ENCODE data around the gene ITGA6.
A peak's percentile ranks its signal among the peaks of the same experiment; 100 is the strongest.

The ITGA6 gene

DNA sequence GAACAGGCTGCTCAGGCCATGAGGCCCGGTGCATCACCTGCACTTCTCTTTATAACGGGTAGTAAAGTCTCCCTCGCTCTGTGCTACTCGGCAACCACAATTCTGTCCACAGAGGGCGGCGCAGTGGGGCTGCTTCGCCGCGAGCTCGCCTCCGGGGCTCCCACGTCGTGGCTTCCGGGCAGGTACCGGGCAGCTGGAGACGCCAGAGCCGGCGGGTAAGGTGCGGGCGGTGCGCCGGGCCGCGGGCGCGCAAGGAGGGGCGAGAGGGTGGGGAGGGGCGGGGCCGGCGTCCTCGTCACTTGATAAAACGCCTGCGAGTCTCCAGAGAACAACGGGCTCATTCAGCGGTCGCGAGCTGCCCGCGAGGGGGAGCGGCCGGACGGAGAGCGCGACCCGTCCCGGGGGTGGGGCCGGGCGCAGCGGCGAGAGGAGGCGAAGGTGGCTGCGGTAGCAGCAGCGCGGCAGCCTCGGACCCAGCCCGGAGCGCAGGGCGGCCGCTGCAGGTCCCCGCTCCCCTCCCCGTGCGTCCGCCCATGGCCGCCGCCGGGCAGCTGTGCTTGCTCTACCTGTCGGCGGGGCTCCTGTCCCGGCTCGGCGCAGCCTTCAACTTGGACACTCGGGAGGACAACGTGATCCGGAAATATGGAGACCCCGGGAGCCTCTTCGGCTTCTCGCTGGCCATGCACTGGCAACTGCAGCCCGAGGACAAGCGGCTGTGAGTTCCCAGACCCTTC, at the start of gene ITGA6:
ITGA6 (plus strand) TSS at position 331 of the 734 bp plus-strand sequence.
- Mint-ChIP-seq H3K4me3 (peak within 1 kb of the TSS; percentile 89), H3K9me3 (ENCODE audit: low read depth) (no peaks in the 10 kb centered on the region), H3K4me1 (ENCODE audit: low read depth) (peaks cover 61% of the 10 kb centered on the region), H3K27me3 (no peaks in the 10 kb centered on the region), H3K36me3 (no peaks in the 10 kb centered on the region), H3K27ac (peak within 1 kb of the TSS; percentile 84)

DNA sequence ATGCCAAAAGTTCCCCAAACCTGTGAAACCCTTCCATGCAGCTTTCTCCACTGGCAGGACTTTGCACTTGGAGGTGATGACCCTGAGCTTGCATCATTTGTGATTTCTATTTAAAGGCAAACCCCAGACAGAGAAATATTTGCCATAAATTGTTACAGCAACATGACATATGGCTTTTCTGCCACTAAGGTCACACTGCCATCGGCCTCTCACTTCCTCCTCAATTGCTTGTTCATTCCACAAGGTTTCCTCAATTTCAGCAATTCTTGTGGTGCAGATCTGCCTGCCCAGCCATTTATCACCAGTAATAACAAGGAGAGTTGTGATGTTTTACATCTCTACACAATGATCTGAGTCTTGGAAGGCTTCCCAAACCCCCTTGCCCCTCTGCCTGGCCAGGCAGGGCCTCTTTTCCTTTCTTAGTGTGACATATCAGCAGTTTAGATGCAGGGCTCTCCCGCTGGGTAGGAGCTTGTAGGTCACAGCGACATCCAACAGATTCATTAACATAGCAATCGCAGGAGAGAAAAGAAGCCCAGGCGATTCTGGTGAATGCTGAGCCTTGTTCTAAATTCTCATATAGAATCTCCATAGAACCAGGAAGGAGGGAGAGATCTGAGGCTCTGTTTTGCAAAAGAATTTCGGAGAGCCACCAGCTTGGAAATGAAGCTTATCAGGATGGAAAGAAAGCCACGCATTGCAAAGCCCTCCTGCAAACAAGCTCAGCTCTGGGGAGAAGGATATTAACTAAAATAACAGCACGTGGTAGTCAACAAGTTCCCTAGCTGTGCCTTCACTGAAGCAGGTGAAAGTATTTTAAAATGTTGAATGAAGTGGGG, 46.7 kb upstream of the ITGA6 start:
- H3K4me3 Mint-ChIP-seq = no peak overlapping the region
- H3K9me3 Mint-ChIP-seq (ENCODE audit: low read depth) = no peaks in the 10 kb centered on the region
- no peaks in the 10 kb centered on the region for H3K4me1 Mint-ChIP-seq (ENCODE audit: low read depth)
- no peak overlapping the region for H3K27ac Mint-ChIP-seq
- H3K36me3 Mint-ChIP-seq = peaks cover 4% of the 10 kb centered on the region
- H3K27me3 Mint-ChIP-seq = no peaks in the 10 kb centered on the region

DNA sequence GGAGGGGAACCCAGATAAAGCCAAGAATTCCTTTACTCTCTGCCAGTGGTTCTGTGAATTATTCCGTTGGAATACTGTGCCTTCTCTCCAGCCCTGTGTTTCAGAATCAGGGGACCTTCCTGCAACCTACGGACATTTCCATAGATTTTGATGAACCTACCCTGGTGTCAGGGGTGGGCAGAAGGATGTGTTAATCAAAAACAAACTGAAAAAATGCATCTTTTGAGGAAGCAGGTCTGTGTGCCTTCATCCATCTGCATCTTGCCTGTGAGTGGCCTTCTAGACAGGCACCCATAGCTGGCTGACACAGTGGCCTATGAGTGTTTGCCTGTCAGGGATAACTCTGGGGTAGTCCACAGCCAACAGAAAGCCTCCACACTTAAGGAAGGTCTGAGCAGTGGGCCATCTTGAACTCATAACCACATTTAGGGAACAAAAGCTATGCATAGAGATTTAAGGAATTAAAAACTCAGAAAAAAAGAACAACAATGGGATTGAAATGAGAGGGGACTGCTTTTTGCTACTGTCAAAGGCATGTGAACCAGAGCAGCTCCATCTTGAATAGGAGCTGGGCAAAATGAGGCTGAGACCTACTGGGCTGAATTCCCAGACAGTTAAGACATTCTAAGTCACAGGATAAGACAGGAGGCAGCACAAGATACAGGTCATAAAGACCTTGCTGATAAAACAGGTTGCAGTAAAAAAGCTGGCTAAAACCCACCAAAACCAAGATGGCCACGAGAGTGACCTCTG, 45.9 kb upstream of the ITGA6 start:
- Mint-ChIP-seq H3K4me1 (ENCODE audit: low read depth) (no peaks in the 10 kb centered on the region), H3K9me3 (ENCODE audit: low read depth) (no peaks in the 10 kb centered on the region), H3K4me3 (no peak overlapping the region), H3K36me3 (peaks cover 4% of the 10 kb centered on the region), H3K27ac (no peak overlapping the region), H3K27me3 (no peaks in the 10 kb centered on the region)

DNA sequence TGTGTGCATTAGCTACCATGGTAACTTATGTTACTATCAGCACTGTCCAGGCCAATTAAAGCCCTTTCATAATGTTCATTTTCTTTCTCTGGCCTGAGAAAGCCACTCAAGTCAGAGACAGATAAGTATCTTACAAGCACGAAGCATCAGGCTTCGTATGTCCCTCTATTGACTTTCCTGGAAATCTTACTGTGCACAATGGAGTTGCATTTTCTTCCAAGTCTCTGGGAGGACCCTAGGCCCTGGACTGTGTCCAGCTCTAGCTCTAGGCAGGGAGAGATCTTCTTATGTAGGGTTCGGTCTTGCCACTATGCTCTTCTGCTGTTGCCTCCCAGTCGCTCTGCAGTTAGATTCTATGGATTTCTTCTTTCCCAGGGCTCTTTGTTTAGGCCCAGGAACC, 40.0 kb upstream of the ITGA6 start:
- Mint-ChIP-seq H3K4me3 (no peak overlapping the region), H3K27ac (no peak overlapping the region), H3K27me3 (no peaks in the 10 kb centered on the region), H3K4me1 (ENCODE audit: low read depth) (no peaks in the 10 kb centered on the region), H3K9me3 (ENCODE audit: low read depth) (no peaks in the 10 kb centered on the region), H3K36me3 (no peaks in the 10 kb centered on the region)

DNA sequence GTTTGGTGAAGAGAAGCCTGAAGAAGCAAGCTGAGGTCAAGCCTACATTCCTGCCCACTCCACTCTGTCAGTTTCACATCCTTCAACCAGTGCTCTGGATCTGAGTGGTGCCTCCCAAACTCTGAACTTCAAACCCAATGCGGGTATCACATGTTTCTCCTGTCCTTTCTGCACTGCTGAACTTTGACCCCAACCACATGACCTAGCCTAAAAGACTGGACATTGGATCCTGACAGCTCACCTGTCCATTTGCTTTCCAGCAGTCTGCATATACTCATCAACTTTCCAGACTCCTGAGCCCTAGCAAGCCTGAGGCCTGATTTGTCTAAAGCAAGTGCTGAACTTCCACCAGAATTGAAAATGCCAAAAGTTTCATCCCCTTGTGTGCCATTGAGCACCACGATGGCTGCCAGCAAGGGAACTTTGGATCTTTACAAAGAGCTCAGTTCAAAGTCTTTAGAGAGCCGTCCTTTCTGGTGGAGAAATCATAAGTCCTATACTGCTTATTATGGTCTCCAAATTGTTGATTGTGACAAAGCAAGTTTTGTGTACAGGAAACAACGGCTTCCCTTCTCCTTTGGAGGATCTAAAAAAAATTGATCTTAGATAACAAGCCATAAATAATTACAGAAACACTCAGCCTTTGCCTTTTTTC, 37.6 kb upstream of the ITGA6 start:
- H3K4me3 Mint-ChIP-seq = no peak overlapping the region
- H3K27ac Mint-ChIP-seq = no peak overlapping the region
- no peaks in the 10 kb centered on the region for H3K9me3 Mint-ChIP-seq (ENCODE audit: low read depth)
- no peaks in the 10 kb centered on the region for H3K4me1 Mint-ChIP-seq (ENCODE audit: low read depth)
- no peaks in the 10 kb centered on the region for H3K36me3 Mint-ChIP-seq
- no peaks in the 10 kb centered on the region for H3K27me3 Mint-ChIP-seq

DNA sequence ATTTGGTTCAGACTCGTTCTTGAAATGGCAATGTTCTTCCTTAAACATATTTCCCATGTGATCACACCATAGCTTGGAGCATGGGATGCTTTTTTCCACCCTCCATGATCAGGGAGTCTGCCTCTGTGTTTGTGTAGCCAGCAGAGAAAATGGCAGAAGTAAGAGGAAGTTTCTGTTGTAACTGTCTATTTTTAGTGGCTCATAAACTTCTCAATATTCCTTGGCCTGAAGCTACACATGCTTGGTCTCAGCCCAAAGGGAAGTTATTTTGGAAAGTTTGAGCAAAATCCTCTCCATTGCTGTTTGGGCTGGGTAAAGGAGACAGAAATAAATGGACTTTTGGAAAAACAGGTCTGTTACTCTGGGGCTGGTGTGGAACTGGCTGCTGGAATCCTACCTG, 33.4 kb upstream of the ITGA6 start:
- Mint-ChIP-seq H3K4me1 (ENCODE audit: low read depth) (peaks cover 4% of the 10 kb centered on the region), H3K9me3 (ENCODE audit: low read depth) (no peaks in the 10 kb centered on the region), H3K36me3 (no peaks in the 10 kb centered on the region), H3K4me3 (no peak overlapping the region), H3K27me3 (no peaks in the 10 kb centered on the region), H3K27ac (no peak overlapping the region)

DNA sequence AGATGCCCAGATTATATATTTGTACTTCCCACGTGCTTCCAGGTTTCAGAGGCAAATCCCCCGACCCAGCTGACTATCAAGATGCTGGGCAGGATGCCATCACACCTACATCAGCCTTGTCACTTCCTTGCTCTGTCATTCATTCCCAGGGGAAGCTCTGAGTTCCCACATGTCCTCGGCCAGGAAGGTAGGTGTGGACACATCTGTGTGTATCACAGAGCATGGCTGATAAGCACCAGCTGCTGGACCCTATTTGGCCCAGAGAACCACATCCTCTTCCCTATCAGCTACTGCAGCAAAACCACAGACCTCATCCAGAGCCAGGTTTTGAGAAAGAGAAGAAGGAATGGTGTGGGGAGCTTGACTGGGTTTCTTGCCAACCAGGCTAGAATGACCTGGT, 31.9 kb upstream of the ITGA6 start:
- Mint-ChIP-seq H3K27ac (no peak overlapping the region), H3K9me3 (ENCODE audit: low read depth) (no peaks in the 10 kb centered on the region), H3K4me3 (no peak overlapping the region), H3K36me3 (no peaks in the 10 kb centered on the region), H3K27me3 (no peaks in the 10 kb centered on the region), H3K4me1 (ENCODE audit: low read depth) (peaks cover 4% of the 10 kb centered on the region)

DNA sequence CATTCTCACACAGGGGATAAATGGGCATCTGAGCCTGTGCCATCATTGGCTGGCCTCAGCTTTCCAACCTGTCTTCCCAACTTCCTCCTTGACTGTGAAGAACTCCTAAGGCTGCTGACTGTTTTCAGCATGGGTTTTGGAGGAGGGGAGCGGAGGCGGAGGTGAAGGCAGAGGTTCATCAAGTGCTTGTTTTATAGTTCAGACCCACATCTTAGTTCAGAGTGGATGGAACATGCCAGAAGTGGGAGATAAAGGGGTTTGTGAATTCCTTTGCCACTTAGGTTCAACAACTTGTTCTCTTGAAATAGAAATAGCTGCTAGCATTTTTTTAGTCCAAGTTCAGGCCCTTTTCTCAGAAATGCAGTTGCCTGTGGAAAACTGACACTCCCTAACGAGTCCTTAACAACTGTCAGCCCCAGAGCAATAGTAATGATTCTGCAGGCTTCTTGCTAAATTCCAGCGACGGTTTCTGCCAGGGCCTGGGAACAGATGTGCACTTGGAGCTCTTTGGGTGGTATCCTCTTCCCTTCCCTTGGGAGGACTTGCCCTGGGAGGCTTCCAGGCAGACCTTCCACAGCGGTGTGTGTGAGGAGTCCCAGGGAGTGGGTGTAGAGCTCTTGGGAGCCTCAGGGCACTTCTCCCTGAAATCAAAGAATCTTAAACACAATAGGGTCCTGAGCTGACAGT, 30.1 kb upstream of the ITGA6 start:
- Mint-ChIP-seq H3K4me1 (ENCODE audit: low read depth) (peaks cover 4% of the 10 kb centered on the region), H3K36me3 (no peaks in the 10 kb centered on the region), H3K27ac (no peak overlapping the region), H3K27me3 (no peaks in the 10 kb centered on the region), H3K9me3 (ENCODE audit: low read depth) (no peaks in the 10 kb centered on the region), H3K4me3 (no peak overlapping the region)

DNA sequence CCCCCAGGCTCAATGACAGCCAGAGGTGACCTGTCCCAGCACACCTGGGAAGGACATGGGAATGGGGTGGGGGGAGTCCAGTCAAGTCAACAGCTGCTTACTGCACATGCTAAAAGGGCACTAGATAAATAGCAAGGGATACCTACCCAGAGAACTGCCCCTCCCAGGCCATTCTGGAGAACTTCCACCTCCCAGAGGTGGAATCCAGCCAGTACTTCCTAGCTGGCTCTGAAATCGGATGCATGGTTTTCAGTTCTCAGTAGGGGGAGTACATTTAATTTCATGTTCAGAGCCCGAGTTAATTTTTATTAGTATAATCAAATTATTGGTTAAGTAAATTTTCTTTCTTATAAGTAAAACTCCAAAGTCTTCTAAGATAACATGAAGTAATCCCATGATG, 28.9 kb upstream of the ITGA6 start:
- H3K9me3 Mint-ChIP-seq (ENCODE audit: low read depth) = no peaks in the 10 kb centered on the region
- H3K27me3 Mint-ChIP-seq = no peaks in the 10 kb centered on the region

DNA sequence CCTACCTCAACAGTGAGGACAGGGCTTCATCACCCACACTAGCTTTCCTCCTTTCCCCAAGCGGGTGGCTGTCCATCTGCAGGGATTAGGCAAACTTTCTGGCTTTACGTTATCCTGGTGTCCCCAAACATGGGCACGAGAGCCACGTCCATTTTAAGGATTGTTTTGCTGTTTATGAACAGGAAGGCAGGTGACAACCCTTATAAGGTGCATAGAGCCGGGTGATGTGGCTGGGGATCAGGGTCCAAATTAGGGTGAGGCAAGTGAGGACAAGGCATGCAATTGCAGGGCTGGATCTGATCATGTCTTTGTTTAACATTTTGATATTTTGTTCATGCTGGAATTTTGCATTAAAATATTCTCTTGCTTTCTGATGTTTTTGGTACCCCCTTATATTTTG, 27.6 kb upstream of the ITGA6 start:
- Mint-ChIP-seq H3K27ac (no peak overlapping the region), H3K27me3 (no peaks in the 10 kb centered on the region), H3K4me1 (ENCODE audit: low read depth) (peaks cover 6% of the 10 kb centered on the region), H3K4me3 (no peak overlapping the region), H3K36me3 (no peaks in the 10 kb centered on the region), H3K9me3 (ENCODE audit: low read depth) (no peaks in the 10 kb centered on the region)

More for the DNA sequence above, 28.9 kb upstream of the ITGA6 start:
- Mint-ChIP-seq H3K4me3 (no peak overlapping the region), H3K36me3 (no peaks in the 10 kb centered on the region), H3K4me1 (ENCODE audit: low read depth) (peaks cover 4% of the 10 kb centered on the region), H3K27ac (no peak overlapping the region)

DNA sequence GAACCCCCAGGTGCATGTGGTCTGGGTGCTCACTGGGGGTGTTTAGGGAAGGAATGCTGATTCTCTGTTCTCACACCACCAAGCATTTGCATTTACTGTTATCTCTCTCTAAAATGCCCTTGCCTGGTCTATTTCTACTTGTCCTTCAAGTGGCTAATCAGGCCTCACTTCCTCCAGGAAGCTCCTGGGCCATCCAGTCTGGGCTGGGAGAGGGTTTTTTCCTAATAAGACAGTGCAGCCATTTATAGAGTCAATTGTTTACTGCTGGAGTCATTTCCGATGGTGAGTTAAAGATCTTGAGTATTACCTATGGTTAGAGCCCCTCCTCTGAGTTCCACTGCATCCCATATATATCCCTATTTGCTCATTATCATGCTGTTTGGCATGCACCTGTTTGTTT, 25.2 kb upstream of the ITGA6 start:
- no peaks in the 10 kb centered on the region for H3K36me3 Mint-ChIP-seq
- no peaks in the 10 kb centered on the region for H3K9me3 Mint-ChIP-seq (ENCODE audit: low read depth)
- peaks cover 2% of the 10 kb centered on the region for H3K4me1 Mint-ChIP-seq (ENCODE audit: low read depth)
- no peaks in the 10 kb centered on the region for H3K27me3 Mint-ChIP-seq
- no peak overlapping the region for H3K4me3 Mint-ChIP-seq
- H3K27ac Mint-ChIP-seq = no peak overlapping the region

DNA sequence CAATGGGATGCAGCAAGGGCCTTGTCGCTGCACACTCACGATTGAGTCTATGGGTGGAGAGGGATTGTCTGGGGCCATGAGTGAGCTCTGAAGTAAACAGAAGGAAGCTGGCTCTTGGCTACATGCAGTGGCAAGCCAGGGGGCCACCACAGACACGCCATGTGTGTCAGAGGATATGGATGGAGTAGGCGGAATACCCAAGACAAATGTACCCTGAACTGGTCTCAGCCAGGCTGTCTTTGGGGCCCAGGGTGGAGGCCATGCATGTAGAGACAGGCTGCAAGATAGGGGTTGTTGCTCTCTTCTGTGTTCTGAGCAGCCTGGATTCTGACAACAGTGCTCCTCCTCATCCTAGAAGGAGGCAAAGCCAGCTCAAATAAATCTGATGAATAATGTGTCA, 24.0 kb upstream of the ITGA6 start:
- H3K27ac Mint-ChIP-seq = no peak overlapping the region
- H3K9me3 Mint-ChIP-seq (ENCODE audit: low read depth) = no peaks in the 10 kb centered on the region

DNA sequence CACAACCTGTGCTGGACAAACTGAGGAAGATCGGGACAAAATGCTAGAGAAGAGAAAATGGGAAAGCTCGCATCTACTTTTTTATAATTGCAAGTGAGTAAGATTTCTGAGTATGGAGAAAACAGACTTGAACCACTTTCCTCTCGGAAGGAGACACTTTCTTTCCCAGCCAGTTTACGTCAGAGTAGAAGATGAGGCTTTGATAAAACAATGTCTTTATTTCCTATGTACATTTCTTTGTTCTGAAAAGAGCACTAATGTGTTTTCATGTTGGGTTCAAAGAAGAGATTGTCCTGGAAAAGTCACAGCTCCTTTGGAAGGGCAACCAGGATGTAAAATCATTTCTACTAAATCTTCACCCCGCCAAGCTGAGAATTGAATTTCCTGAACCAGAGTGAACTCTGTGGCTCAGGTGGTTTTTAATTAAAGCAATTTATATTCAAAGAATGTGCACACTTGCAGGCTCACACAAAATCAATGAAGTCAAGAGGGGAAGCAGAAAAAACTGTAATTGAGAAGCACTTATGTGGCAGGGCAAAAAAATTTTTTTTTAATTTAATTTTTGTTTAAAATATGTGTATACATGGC, 23.4 kb upstream of the ITGA6 start:
- Mint-ChIP-seq H3K27ac (no peak overlapping the region), H3K4me3 (no peak overlapping the region), H3K9me3 (ENCODE audit: low read depth) (no peaks in the 10 kb centered on the region), H3K36me3 (no peaks in the 10 kb centered on the region), H3K27me3 (no peaks in the 10 kb centered on the region), H3K4me1 (ENCODE audit: low read depth) (peaks cover 3% of the 10 kb centered on the region)

More for the DNA sequence above, 24.0 kb upstream of the ITGA6 start:
- Mint-ChIP-seq H3K27me3 (no peaks in the 10 kb centered on the region), H3K4me1 (ENCODE audit: low read depth) (peaks cover 2% of the 10 kb centered on the region), H3K36me3 (no peaks in the 10 kb centered on the region), H3K4me3 (no peak overlapping the region)

DNA sequence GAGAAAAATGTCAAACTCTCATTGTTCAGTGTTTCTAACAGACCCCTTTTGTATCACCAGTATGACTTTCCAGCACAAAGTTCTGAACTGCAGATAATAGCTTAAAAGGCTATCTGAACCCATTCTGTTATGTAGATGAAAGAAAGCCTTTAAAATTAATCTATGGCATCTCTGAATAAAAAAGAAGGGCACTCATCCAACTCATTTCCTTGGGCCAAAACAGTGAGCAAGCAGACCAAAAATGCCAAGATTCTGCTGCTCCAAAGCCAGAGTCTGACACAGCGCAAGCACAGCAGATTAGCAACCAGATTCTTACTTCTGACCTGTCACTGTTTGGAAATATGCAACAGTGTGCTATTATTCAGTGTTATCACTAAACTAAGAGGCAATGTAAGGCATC, 22.6 kb upstream of the ITGA6 start:
- H3K27me3 Mint-ChIP-seq = no peaks in the 10 kb centered on the region
- H3K27ac Mint-ChIP-seq = no peak overlapping the region
- no peaks in the 10 kb centered on the region for H3K36me3 Mint-ChIP-seq
- H3K9me3 Mint-ChIP-seq (ENCODE audit: low read depth) = no peaks in the 10 kb centered on the region
- no peak overlapping the region for H3K4me3 Mint-ChIP-seq
- H3K4me1 Mint-ChIP-seq (ENCODE audit: low read depth) = peaks cover 4% of the 10 kb centered on the region
